ENCODE data around the gene TBC1D9B. TPM values are rescaled to one million over a fixed set of nuclear protein-coding genes. Genes with fewer than 3 reads are reported as not detected.

TBC1D9B gene
- total RNA-seq, 3 donors from 2014 or later = 115 to 117 (median 116) TPM

- DNase-seq (no peak), ATAC-seq (no peak)
- Histone ChIP-seq H3K4me3 (no peak overlapping the region), H3K36me3 (ENCODE audit: low read depth) (peaks cover 7% of the 10 kb centered on the region), H3K4me1 (ENCODE audit: low read depth) (no peaks in the 10 kb centered on the region), H3K9me3 (no peaks in the 10 kb centered on the region)
- TF ChIP-seq CTCF (IDR thresholded peaks at IDR 0.05) = no peak
- intact Hi-C loops (cut with DNase I, micrococcal nuclease) = no loop called here
Observed at GRCh38 chr5:179854356-179854755, 53.3 kb downstream of the TBC1D9B start.

- Histone ChIP-seq H3K4me3 (no peak overlapping the region), H3K36me3 (ENCODE audit: low read depth) (peaks cover 7% of the 10 kb centered on the region), H3K9me3 (no peaks in the 10 kb centered on the region), H3K4me1 (ENCODE audit: low read depth) (no peaks in the 10 kb centered on the region)
- DNase-seq (no peak), ATAC-seq (peak; percentile 58)
- no peak for TF ChIP-seq CTCF (IDR thresholded peaks at IDR 0.05)
- intact Hi-C loops (cut with DNase I, micrococcal nuclease) = no loop called here
Observed at GRCh38 chr5:179852993-179853547, 54.6 kb downstream of the TBC1D9B start.

DNA sequence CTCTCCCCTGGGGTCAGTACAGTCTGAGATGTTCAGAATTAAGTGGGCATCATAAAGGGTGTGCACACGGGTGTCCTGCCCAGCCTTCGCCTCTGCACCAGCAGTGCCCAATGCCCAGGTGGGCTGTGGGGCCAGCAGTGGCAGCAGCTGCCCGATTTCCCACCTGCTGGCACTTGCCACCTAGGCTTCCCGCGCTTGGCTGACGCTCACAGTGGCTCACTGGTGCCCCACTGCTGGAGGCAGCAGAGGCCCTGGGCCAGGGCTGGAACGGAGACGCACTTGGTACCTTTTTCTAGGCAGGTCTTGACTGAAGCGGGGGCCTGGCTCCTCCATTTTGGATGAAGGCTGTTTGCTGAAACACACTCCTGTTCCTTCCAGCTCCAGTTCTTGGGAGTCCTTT is 66.1 kb downstream of the TBC1D9B start:
- Histone ChIP-seq H3K9me3 (peaks cover 3% of the 10 kb centered on the region), H3K4me3 (no peak overlapping the region), H3K4me1 (ENCODE audit: low read depth) (no peaks in the 10 kb centered on the region), H3K36me3 (ENCODE audit: low read depth) (no peaks in the 10 kb centered on the region)
- TF ChIP-seq CTCF (IDR thresholded peaks at IDR 0.05) = no peak
- intact Hi-C loops (cut with DNase I, micrococcal nuclease) = no loop called here
- DNase-seq (no peak), ATAC-seq (no peak)

- TF ChIP-seq CTCF (IDR thresholded peaks at IDR 0.05) = no peak
- no peak overlapping the region for H3K4me3 ChIP-seq
- DNase-seq = no peak
- H3K9me3 ChIP-seq = peaks cover 3% of the 10 kb centered on the region
- H3K36me3 ChIP-seq (ENCODE audit: low read depth) = no peaks in the 10 kb centered on the region
- H3K4me1 ChIP-seq (ENCODE audit: low read depth) = no peaks in the 10 kb centered on the region
- intact Hi-C loops (cut with DNase I, micrococcal nuclease) = no loop called here
- no peak for ATAC-seq
Observed at GRCh38 chr5:179840766-179841165, 66.9 kb downstream of the TBC1D9B start.

GRCh38 chr5:179840321-179840720 is 67.4 kb downstream of the TBC1D9B start:
- Histone ChIP-seq H3K36me3 (ENCODE audit: low read depth) (no peaks in the 10 kb centered on the region), H3K4me3 (no peak overlapping the region), H3K4me1 (ENCODE audit: low read depth) (no peaks in the 10 kb centered on the region), H3K9me3 (peaks cover 3% of the 10 kb centered on the region)
- intact Hi-C loops (cut with DNase I, micrococcal nuclease) = no loop called here
- no peak for TF ChIP-seq CTCF (IDR thresholded peaks at IDR 0.05)
- ATAC-seq (no peak), DNase-seq (no peak)
